Gastroesophageal sphincter (tissue), 4 donors: ENCODE data around the gene FANCG. TPM values are rescaled to one million over a fixed set of nuclear protein-coding genes. Genes with fewer than 3 reads are reported as not detected.

Source experiments
- ATAC-seq: fragments of 150-250 bp; one replicate; pipeline ENCODE4 v1.9.1; 2016; ENCODE audit warnings: mild to moderate bottlenecking, moderate library complexity
- H3K27ac ChIP-seq, 4 donors: fragments of 200-600 bp; sonication (generic) in 3 of 4; 1 replicate in 3 of 4; 2 replicates in 1 of 4; pipeline ENCODE4 v1.5.1; 2016 to 2019
- H3K27me3 ChIP-seq: fragments of 200-600 bp; sonication (generic); one replicate; pipeline ENCODE4 v1.5.1; 2019
- H3K36me3 ChIP-seq, 2 donors: fragments of 200-600 bp; sonication (generic); one replicate each; pipeline ENCODE4 v1.5.1; 2019; ENCODE audit warnings: control low read depth in 1 of 2
- H3K4me1 ChIP-seq, 3 donors: fragments of 200-600 bp; sonication (generic); 1 replicate in 2 of 3; 2 replicates in 1 of 3; pipeline ENCODE4 v1.5.1; 2016 to 2019; ENCODE audit warnings: control low read depth in 2 of 3
- H3K4me3 ChIP-seq, 2 donors: fragments of 200-600 bp; sonication (generic); one replicate each; pipeline ENCODE4 v1.5.1; 2019; ENCODE audit warnings: mild to moderate bottlenecking in 1 of 2, moderate library complexity in 1 of 2
- H3K9me3 ChIP-seq, 3 donors: fragments of 200-600 bp; sonication (generic); one replicate each; pipeline ENCODE4 v1.5.1; 2017 to 2019; ENCODE audit warnings: control low read depth in 2 of 3
- CTCF ChIP-seq, 4 experiments: fragments of 200-600 bp in 2 of 4; fragments of 450-650 bp in 2 of 4; sonication (generic) in 1 of 4; IDR thresholded peaks; one replicate each; pipeline ENCODE4 v1.5.1; 2017 to 2019; ENCODE audit warnings: antibody characterized with exemption in 4 of 4, mild to moderate bottlenecking in 2 of 4, moderate library complexity in 2 of 4
- EP300 ChIP-seq: sonication (generic); formaldehyde crosslinking; IDR thresholded peaks from one replicate; pipeline ENCODE4 v1.6.1; 2017; ENCODE audit warnings: antibody characterized with exemption, mild to moderate bottlenecking
- POLR2A ChIP-seq, 2 donors: fragments of 450-650 bp; IDR thresholded peaks; one replicate each; pipeline ENCODE4 v1.6.1; 2017; ENCODE audit warnings: antibody characterized with exemption in 2 of 2, mild to moderate bottlenecking in 2 of 2, moderate library complexity in 1 of 2
- POLR2AphosphoS5 ChIP-seq: sonication (generic); formaldehyde crosslinking; IDR thresholded peaks from one replicate; pipeline ENCODE4 v1.6.1; 2017; ENCODE audit warnings: antibody characterized with exemption
- WGBS, 2 donors: methylation state at CpG; one replicate each; pipeline ENCODE4 v1.1.5; 2018; ENCODE audit warnings: low coverage in 1 of 2; 5-methylcytosine and 5-hydroxymethylcytosine counted together
- total RNA-seq, 4 donors: library from RNA; depleted of rRNA; stranded (reverse); fragments of >200 nt; gene quantifications; one replicate each; pipeline ENCODE4 v1.1.0, GENCODE V29; 2016

The FANCG gene
- total RNA-seq, 4 donors from 2014 or later = 3.0 to 7.2 (median 5.1) TPM

- TF ChIP-seq POLR2A (IDR thresholded peaks at IDR 0.05) (no peak), EP300 (no peak), POLR2AphosphoS5 (no peak), CTCF (IDR thresholded peaks at IDR 0.05) (no peak)
- H3K27ac ChIP-seq = peak overlapping the region in 2 of 4 donors; percentile 0 to 100
These were observed 10.7 kb downstream of the FANCG start for GRCh38 chr9:35069020-35069419.

GRCh38 chr9:35067056-35067455, 12.7 kb downstream of the FANCG start:
- WGBS, 2 donors = 50% methylated on average over 1 of the region's 1 CpG; no CpG with 5 or more reads in 1 of the 2 donors
- peaks cover 25 to 64% of the 10 kb centered on the region in 2 donors for H3K36me3 ChIP-seq

More at GRCh38 chr9:35069020-35069419, 10.7 kb downstream of the FANCG start:
- H3K27me3 ChIP-seq = no peaks in the 10 kb centered on the region
- H3K4me3 ChIP-seq = no peak overlapping the region
- H3K36me3 ChIP-seq = peaks cover 16 to 44% of the 10 kb centered on the region in 2 donors
- H3K4me1 ChIP-seq = peaks cover 4 to 51% (median 27%) of the 10 kb centered on the region in 3 donors
- H3K9me3 ChIP-seq = no peaks in the 10 kb centered on the region
- whole genome bisulfite sequencing, 2 donors = 62 to 67% methylated on average over 3 to 4 of the region's 4 CpGs
- no peak for ATAC-seq

GRCh38 chr9:35060548-35061207, 19.1 kb downstream of the FANCG start:
- Histone ChIP-seq H3K27ac (no peak overlapping the region), H3K9me3 (no peaks in the 10 kb centered on the region), H3K27me3 (no peaks in the 10 kb centered on the region), H3K36me3 (peaks cover 33 to 100% of the 10 kb centered on the region in 2 donors), H3K4me1 (no peaks in the 10 kb centered on the region), H3K4me3 (no peak overlapping the region)
- no peak for TF ChIP-seq POLR2AphosphoS5
- no peak for ATAC-seq
- 82 to 90% methylated on average over 2 to 4 of the region's 11 CpGs for WGBS, 2 donors

More at GRCh38 chr9:35067056-35067455, 12.7 kb downstream of the FANCG start:
- Histone ChIP-seq H3K27me3 (no peaks in the 10 kb centered on the region), H3K4me1 (peaks cover 4 to 47% (median 27%) of the 10 kb centered on the region in 3 donors), H3K27ac (no peak overlapping the region), H3K9me3 (no peaks in the 10 kb centered on the region), H3K4me3 (no peak overlapping the region)
- TF ChIP-seq CTCF (IDR thresholded peaks at IDR 0.05) (no peak), POLR2A (IDR thresholded peaks at IDR 0.05) (no peak), POLR2AphosphoS5 (no peak), EP300 (no peak)
- no peak for ATAC-seq

GRCh38 chr9:35059438-35059837, 20.3 kb downstream of the FANCG start:
- Histone ChIP-seq H3K4me3 (no peak overlapping the region), H3K27ac (no peak overlapping the region), H3K27me3 (no peaks in the 10 kb centered on the region), H3K4me1 (no peaks in the 10 kb centered on the region), H3K36me3 (peaks cover 21 to 100% of the 10 kb centered on the region in 2 donors), H3K9me3 (no peaks in the 10 kb centered on the region)
- no peak for ATAC-seq
- no peak for TF ChIP-seq EP300
- 86 to 98% methylated on average over 6 to 9 of the region's 10 CpGs for WGBS, 2 donors

GRCh38 chr9:35057271-35057620, 22.5 kb downstream of the FANCG start:
- H3K27me3 ChIP-seq = no peaks in the 10 kb centered on the region
- 91% methylated on average over 8 of the region's 8 CpGs; no CpG with 5 or more reads in 1 of the 2 donors for WGBS, 2 donors
- H3K4me1 ChIP-seq = no peaks in the 10 kb centered on the region
- H3K27ac ChIP-seq = no peak overlapping the region
- H3K9me3 ChIP-seq = no peaks in the 10 kb centered on the region
- ATAC-seq = no peak
- TF ChIP-seq EP300 (no peak), POLR2AphosphoS5 (no peak), POLR2A (IDR thresholded peaks at IDR 0.05) (no peak), CTCF (IDR thresholded peaks at IDR 0.05) (no peak)
- peaks cover 9 to 97% of the 10 kb centered on the region in 2 donors for H3K36me3 ChIP-seq
- no peak overlapping the region for H3K4me3 ChIP-seq
